Limb (tissue), 2 donors: ENCODE measurements around the gene SFXN3.
A peak's percentile ranks its signal among the peaks of the same experiment; 100 is the strongest.

Experiments used
- DNase-seq, 2 donors: peaks; one replicate each; pipeline ENCODE4 v3.0.0-alpha.2; 2016; ENCODE audit errors: extremely low spot score in 2 of 2

The SFXN3 gene

DNA sequence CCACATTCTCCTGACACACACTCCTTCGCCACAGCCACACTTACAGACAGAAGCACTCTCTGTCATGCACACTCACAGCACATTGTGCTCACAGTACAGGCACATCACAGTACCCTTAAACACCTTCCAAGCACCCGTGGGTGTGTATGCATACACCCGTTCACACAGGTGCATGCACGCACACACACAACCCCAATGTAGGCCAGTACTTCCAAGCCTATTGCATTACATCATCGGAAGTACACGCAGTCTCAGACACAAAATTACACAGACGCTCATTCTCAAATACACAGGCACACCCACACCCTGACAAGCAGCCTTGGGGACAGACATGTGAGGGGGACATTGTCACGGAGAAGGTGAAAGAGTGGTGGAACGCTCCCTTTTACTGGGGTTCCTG is 41.9 kb downstream of the SFXN3 start:
- DNase-seq: no peak

GRCh38 chr10:101073631-101074030 is 42.6 kb downstream of the SFXN3 start:
- no peak for DNase-seq

- DNase-seq: no peak
Measured at GRCh38 chr10:101075775-101076174, 44.7 kb downstream of the SFXN3 start.

GRCh38 chr10:101076630-101077029 is 45.6 kb downstream of the SFXN3 start:
- DNase-seq: no peak

DNA sequence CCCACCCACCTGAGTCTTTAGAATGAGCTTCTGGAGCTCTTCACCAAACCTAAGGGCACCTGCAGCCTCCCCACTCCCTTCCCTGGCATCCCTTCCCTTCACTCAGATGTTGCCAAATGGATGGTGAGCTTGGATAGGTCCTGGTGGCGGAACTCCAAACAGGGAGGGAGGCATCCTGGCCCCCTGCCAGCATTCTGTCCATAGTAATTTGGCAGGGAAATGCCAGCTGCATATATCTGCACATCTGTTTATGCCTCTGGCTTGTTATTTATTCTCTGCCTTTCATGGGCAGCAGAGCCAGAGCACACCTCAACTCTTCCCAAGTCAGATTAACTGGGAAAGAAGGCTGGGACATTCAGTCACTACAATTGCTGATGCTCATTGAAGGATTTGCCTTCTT is 48.8 kb downstream of the SFXN3 start:
- DNase-seq: no peak

DNA sequence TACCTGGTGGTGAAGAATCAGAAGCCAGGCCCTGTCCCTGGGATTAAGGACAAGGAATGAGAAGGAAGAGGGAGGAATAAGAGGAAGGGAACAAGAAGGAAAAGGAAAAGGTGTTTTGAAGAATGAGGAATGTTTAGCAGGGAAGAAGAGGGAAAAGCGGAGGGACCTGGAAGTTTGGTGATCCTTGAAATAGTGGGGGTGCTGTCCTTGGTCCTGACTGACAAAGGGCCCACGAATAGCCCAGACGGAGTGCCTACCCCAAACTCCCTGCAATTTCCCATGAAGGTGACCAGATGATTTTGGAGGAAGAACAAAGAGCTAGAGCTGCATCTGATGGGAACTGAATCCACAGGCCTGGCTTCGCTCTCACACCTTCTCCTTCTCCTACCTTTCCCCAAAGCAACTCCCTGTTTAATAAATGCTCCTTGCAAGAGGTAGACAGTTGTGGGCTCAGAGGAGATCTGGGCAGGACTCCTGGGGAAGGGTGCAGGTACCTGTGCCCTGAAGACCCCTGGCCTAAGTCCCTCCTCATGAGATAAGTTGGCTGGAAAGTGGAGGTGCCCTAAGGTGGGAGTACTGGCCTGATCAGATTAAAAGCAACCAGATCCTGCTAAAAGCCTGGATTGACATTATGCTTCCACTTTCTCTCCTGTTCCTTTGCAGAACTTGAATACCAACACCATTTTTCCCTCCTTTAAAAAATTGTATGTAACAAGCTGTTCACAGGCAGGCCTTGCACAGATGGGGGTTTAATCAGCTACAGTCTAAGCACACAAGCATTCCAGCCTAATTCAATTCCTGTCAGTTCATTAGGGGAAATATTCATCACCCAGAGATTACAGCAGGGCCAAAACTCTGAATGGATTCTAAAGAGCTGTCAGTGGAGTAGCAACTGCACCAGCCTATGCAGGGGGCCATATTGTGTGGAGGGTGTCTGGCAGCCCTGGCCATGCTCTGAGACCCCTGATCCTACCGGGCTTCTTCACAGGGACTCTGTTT is 50.2 kb downstream of the SFXN3 start:
- DNase-seq: peak; percentile 13 to 61

- DNase-seq: no peak
Measured at GRCh38 chr10:101085846-101086245, 54.8 kb downstream of the SFXN3 start.

DNA sequence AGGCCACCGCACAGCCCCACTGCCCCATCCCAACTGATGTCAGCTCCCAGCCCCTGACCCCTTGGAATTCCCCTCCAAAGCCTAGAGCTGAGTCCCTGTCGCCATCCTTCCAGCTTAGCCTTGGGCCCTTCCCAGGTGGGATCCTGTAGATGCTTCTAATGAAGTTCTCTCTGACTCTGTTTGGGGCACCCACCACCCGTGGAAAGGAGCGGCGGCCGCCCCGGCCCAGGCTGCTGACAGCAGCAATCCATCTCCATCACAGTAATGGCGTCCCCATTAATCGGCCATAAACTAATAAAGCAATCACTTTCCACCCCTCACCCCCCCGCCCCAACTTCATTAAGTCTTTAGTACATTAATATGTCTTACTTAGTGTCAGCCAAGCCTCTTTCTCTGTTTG is 56.3 kb downstream of the SFXN3 start:
- DNase-seq: no peak

GRCh38 chr10:101087965-101088364 is 56.9 kb downstream of the SFXN3 start:
- DNase-seq: no peak

DNA sequence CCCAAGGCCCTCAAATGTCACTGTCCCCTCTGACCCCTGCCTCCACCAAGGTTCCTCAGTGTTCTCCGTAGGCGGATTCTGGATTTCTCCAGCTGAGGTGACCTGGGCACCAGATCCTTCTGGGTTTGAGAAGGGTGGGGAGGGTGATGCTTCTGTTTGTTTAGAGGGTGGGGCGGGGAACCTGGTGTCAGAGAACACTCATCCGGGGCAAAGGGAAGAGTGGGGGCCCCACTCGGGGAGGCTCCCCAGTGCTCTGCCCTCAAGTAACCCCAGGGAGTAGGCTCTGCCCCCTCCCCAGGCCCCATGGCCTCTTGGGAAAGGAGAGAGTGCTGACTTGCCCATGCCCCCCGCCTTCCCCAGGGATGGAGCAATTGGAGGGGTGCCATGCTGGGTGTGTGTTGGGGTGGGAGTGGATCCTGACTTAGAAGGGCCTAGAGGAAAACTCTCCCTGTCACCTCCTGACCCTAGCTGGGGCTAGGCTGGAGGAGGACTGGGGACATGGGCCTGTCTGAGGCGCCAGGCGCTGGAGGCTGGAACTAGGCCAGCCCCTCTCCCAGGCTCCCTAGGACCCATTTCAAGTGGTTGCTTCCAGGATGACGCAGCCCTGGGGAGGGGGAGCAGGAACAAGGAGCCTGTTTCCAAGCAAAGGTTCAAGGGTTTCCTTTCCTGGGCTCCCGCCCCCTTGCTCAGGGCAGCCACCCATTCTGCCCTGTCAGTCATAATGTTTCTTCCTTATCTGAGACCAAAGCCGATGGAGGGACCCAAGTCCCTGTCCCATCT is 58.7 kb downstream of the SFXN3 start:
- no peak for DNase-seq

DNA sequence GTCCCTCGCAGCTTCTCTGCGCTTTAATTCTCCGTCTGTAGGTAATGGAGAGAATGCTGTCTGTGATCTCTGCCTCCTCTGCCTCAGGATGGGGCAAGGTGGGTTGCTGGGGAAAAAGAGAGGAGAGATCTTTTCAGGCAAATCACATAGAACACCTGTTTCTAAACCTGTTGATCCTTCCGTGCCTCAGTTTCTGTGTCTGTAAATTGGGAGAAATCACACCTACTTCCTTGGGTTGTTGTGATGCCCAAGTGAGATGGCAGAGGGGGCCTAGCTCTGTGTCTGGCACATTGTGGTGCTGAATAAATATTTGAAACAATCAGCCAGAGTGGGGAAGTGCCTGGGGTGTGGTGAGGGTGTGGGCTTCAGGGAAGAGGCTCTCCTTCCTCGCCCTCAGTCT is 59.6 kb downstream of the SFXN3 start:
- DNase-seq: no peak
